HCT116 (cell line): ENCODE results near the gene NPIPA2. TPM values are rescaled to one million over a fixed set of nuclear protein-coding genes. Genes with fewer than 3 reads are reported as not detected.
A peak's percentile ranks its signal among the peaks of the same experiment; 100 is the strongest.
"Not testable (repeated sequence)": the region's sequence is repeated elsewhere in the genome, so short reads cannot be mapped to it uniquely, and the experiment has no call there.

Experiments used
- ATAC-seq: fragments of 200-7000 bp; cut with Tn5 transposase; 2 replicates; pipeline ENCODE4 v1.9.1; 2020; ENCODE audit warnings: mild to moderate bottlenecking, moderate library complexity
- BruUV-seq: library from RNA; stranded (reverse); fragments of 400-500 nt; replicated peaks from 2 replicates; lab custom pipeline; 2021; lab: Mats Ljungman, UMichigan
- CTCF ChIA-PET: fragments of 300-600 bp; sonication (Branson Sonifier 250); formaldehyde crosslinking; loops from one replicate; lab custom pipeline; 2021; ENCODE audit warnings: antibody characterized with exemption; lab: Charles Lee
- POLR2A ChIA-PET: fragments of 300-600, 350-600 bp; sonication (Branson Sonifier 250); formaldehyde crosslinking; loops from one replicate; lab custom pipeline; 2021; ENCODE audit warnings: antibody characterized with exemption; lab: Charles Lee
- RAD21 ChIA-PET, 2 experiments: fragments of 300-600 bp; sonication (Branson Sonifier 250); formaldehyde crosslinking; loops; one replicate each; lab custom pipeline; 2023; ENCODE audit warnings: low total read pairs in 2 of 2; ENCODE audit not compliant: uncharacterized antibody in 2 of 2, unreplicated experiment in 2 of 2, low non-redundant PET in 1 of 2; lab: Charles Lee
- DNase-seq: peaks from one replicate; pipeline ENCODE4 v3.0.0-alpha.2; 2010; ENCODE audit warnings: low read depth, low spot score
- H2AFZ ChIP-seq: fragments of 200-600 bp; shearing (Covaris generic), sonication (generic); 2 replicates; pipeline ENCODE4 v1.6.1; 2017; ENCODE audit warnings: low read depth, mixed run types, mixed read lengths, antibody characterized with exemption, low read length; ENCODE audit not compliant: poor library complexity, severe bottlenecking
- H3K27ac ChIP-seq: 2 replicates; pipeline ENCODE4 v1.5.1; 2012; ENCODE audit warnings: low read depth, low read length
- H3K27me3 ChIP-seq: fragments of 200-600 bp; sonication (generic); 2 replicates; pipeline ENCODE4 v1.6.1; 2016; ENCODE audit warnings: mixed run types, low read length, mixed read lengths; ENCODE audit not compliant: insufficient read depth
- H3K36me3 ChIP-seq, 2 experiments: fragments of 200-500 bp in 1 of 2; fragments of 200-600 bp in 1 of 2; sonication (Bioruptor generic) in 1 of 2; sonication (generic) in 1 of 2; 2 replicates each; pipeline versions ENCODE4 v1.5.1 to v1.6.1; 2014 to 2016; ENCODE audit warnings: low read length in 2 of 2, inconsistent platforms in 1 of 2, mixed read lengths in 1 of 2, mixed run types in 1 of 2; ENCODE audit not compliant: insufficient read depth in 2 of 2, control insufficient read depth in 1 of 2
- H3K4me1 ChIP-seq, 2 experiments: fragments of 200-600 bp in 1 of 2; sonication (generic) in 1 of 2; 2 replicates each; pipeline versions ENCODE4 v1.5.1 to v1.6.1; 2012 to 2017; ENCODE audit warnings: low read length in 2 of 2, inconsistent platforms in 1 of 2, mild to moderate bottlenecking in 1 of 2, mixed read lengths in 1 of 2, mixed run types in 1 of 2, moderate library complexity in 1 of 2; ENCODE audit not compliant: insufficient read depth in 2 of 2, control insufficient read depth in 1 of 2
- H3K4me2 ChIP-seq: fragments of 200-600 bp; sonication (generic); 2 replicates; pipeline ENCODE4 v1.6.1; 2017; ENCODE audit warnings: mixed run types, low read length, mixed read lengths
- H3K4me3 ChIP-seq, 2 experiments: fragments of 200-600 bp in 1 of 2; sonication (generic) in 1 of 2; replicated peaks in 1 of 2; 2 replicates each; pipeline ENCODE4 v1.5.1; 2011 to 2016; ENCODE audit warnings: low read length in 2 of 2, control low read depth in 1 of 2, low read depth in 1 of 2, mild to moderate bottlenecking in 1 of 2, mixed read lengths in 1 of 2, mixed run types in 1 of 2
- H3K79me2 ChIP-seq: fragments of 200-600 bp; sonication (generic); 2 replicates; pipeline ENCODE4 v1.6.1; 2017; ENCODE audit warnings: mild to moderate bottlenecking, mixed run types, low read length, moderate library complexity, mixed read lengths; ENCODE audit not compliant: insufficient read depth
- H3K9ac ChIP-seq: fragments of 200-600 bp; sonication (generic); 2 replicates; pipeline ENCODE4 v1.6.1; 2016; ENCODE audit warnings: low read length, mixed read lengths
- H3K9me2 ChIP-seq: fragments of 200-600 bp; sonication (generic), shearing (Covaris generic); 2 replicates; pipeline ENCODE4 v1.6.1; 2017; ENCODE audit warnings: mixed run types, mild to moderate bottlenecking, moderate library complexity; ENCODE audit not compliant: insufficient read depth
- H3K9me3 ChIP-seq, 2 experiments: fragments of 200-500 bp in 1 of 2; fragments of 200-600 bp in 1 of 2; sonication (Bioruptor generic) in 1 of 2; sonication (generic) in 1 of 2; 2 replicates each; pipeline ENCODE4 v1.6.1; 2014 to 2017; ENCODE audit warnings: low read length in 2 of 2, mixed read lengths in 2 of 2, inconsistent platforms in 1 of 2, low read depth in 1 of 2, mild to moderate bottlenecking in 1 of 2, mixed run types in 1 of 2, moderate library complexity in 1 of 2; ENCODE audit not compliant: control insufficient read depth in 1 of 2, insufficient read depth in 1 of 2
- H4K20me1 ChIP-seq: fragments of 200-600 bp; sonication (generic), shearing (Covaris generic); 2 replicates; pipeline ENCODE4 v1.6.1; 2017; ENCODE audit warnings: mixed run types, mild to moderate bottlenecking, moderate library complexity; ENCODE audit not compliant: insufficient read depth
- intact Hi-C: fragments of 100-400 bp; cut with micrococcal nuclease; formaldehyde crosslinking; loops from 2 replicates; pipeline ENCODE4 v1.10.0; 2022
- total RNA-seq: library from RNA; stranded (reverse); gene quantifications from one replicate; pipeline ENCODE4 v1.2.1, GENCODE V29; 2021; ENCODE audit not compliant: unreplicated experiment

Gene NPIPA2
- total RNA-seq, 1 experiment from 2014 or later, result 3.1 TPM

DNA sequence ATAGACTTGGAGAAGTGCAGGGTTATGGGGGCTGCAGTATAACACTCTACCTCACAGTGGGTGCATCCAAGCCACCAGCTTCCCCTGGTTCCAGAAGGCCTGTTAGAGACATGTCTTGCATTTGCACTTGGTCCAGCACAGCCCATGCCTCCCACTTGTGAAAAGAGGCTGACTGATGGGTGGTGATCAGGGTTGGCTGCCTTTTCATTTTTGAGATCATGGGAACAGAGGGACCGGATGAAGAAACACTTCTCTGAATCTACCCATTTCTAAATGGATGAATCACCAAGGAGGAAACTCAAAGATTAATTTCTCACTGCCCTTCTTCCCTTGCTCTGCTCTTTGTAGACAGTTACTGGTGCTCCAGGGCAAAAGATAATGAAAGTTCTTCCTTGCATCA, 43.8 kb downstream of the NPIPA2 start:
- H3K36me3 ChIP-seq, RAD21 ChIA-PET, BruUV-seq: not testable (repeated sequence)

DNA sequence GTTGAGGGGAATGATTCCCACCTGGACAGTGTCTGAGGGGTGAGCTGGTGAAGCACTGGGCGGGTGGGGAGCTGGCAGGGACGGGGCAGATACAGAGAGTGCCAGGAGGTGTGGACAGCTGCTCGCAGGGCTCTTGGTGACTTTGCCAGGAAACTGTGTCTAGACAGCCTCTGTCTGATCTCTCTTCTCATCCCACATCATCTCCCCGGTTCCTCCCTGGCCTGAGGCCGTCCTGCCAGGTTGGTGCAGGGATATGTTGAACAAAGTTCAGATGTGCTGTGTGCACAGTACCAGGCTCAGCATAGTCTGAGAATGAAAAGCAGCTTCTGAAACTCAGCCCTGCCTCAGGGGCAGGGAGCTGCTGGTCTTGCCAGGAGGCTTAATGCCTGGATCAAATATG, 47.2 kb downstream of the NPIPA2 start:
- H3K79me2 ChIP-seq, ATAC-seq, H3K36me3 ChIP-seq, H3K4me2 ChIP-seq, BruUV-seq, CTCF ChIA-PET, H3K9ac ChIP-seq, intact Hi-C loops, POLR2A ChIA-PET, H3K9me3 ChIP-seq, DNase-seq, H3K27me3 ChIP-seq, RAD21 ChIA-PET, H4K20me1 ChIP-seq, H3K27ac ChIP-seq, H2AFZ ChIP-seq, H3K9me2 ChIP-seq, H3K4me3 ChIP-seq, H3K4me1 ChIP-seq: not testable (repeated sequence)

More for the DNA sequence above, 43.8 kb downstream of the NPIPA2 start:
- CTCF ChIA-PET, intact Hi-C loops, H4K20me1 ChIP-seq, H2AFZ ChIP-seq, ATAC-seq, H3K4me1 ChIP-seq, H3K4me2 ChIP-seq, H3K27me3 ChIP-seq, H3K4me3 ChIP-seq, H3K9me3 ChIP-seq, H3K9ac ChIP-seq, DNase-seq, H3K27ac ChIP-seq, H3K79me2 ChIP-seq, H3K9me2 ChIP-seq, POLR2A ChIA-PET: not testable (repeated sequence)

- H4K20me1 ChIP-seq, H3K27me3 ChIP-seq, H3K4me2 ChIP-seq, H2AFZ ChIP-seq, H3K4me1 ChIP-seq, H3K27ac ChIP-seq, BruUV-seq, H3K9me3 ChIP-seq, H3K79me2 ChIP-seq, H3K4me3 ChIP-seq, POLR2A ChIA-PET, H3K36me3 ChIP-seq, intact Hi-C loops, H3K9ac ChIP-seq, RAD21 ChIA-PET, CTCF ChIA-PET, DNase-seq, H3K9me2 ChIP-seq: not testable (repeated sequence)
- peak; percentile 68 for ATAC-seq
These were observed 48.1 kb downstream of the NPIPA2 start for GRCh38 chr16:14790320-14790956.

GRCh38 chr16:14792914-14793313, 50.6 kb downstream of the NPIPA2 start:
- H3K27me3 ChIP-seq, H3K4me2 ChIP-seq, H3K9me2 ChIP-seq, H3K4me3 ChIP-seq, POLR2A ChIA-PET, BruUV-seq, H3K9me3 ChIP-seq, H4K20me1 ChIP-seq, intact Hi-C loops, H2AFZ ChIP-seq, H3K36me3 ChIP-seq, H3K79me2 ChIP-seq, ATAC-seq, H3K4me1 ChIP-seq, CTCF ChIA-PET, RAD21 ChIA-PET, H3K9ac ChIP-seq, DNase-seq, H3K27ac ChIP-seq: not testable (repeated sequence)
